SK-N-SH (cell line): Measurements from ENCODE around the gene MPPED2. TPM values are rescaled to one million over a fixed set of nuclear protein-coding genes. Genes with fewer than 3 reads are reported as not detected.

ENCODE experiments used
- CTCF ChIA-PET: fragments of 300-600, 350-600 bp; formaldehyde crosslinking; extraction: SDS; loops from one replicate; lab custom pipeline; 2021; lab: Yijun Ruan, JAX
- POLR2A ChIA-PET: fragments of 350-600 bp; sonication (Branson Sonifier 250); formaldehyde crosslinking; extraction: SDS; loops from one replicate; lab custom pipeline; 2020; ENCODE audit warnings: antibody characterized with exemption, inconsistent platforms; lab: Yijun Ruan, JAX
- DNase-seq: peaks from one replicate; pipeline ENCODE4 v3.0.0; 2012
- H2AFZ ChIP-seq: fragments of 200-600 bp; sonication (generic); 2 replicates; pipeline ENCODE4 v1.8.1; 2016; ENCODE audit warnings: antibody characterized with exemption, mild to moderate bottlenecking, low read depth
- H3F3A ChIP-seq: fragments of 200-600 bp; sonication (generic); replicated peaks from 2 replicates; pipeline ENCODE3; 2016; ENCODE audit warnings: antibody characterized with exemption, mild to moderate bottlenecking; ENCODE audit not compliant: insufficient read depth
- H3K27ac ChIP-seq, 2 experiments: fragments of 200-500 bp in 1 of 2; fragments of 200-600 bp in 1 of 2; sonication (Bioruptor generic) in 1 of 2; sonication (generic), shearing (Covaris generic) in 1 of 2; 2 replicates each; pipeline versions ENCODE4 v1.5.1 to v1.6.1; 2014 to 2016; ENCODE audit warnings: low read depth in 2 of 2, inconsistent platforms in 1 of 2, low read length in 1 of 2, mild to moderate bottlenecking in 1 of 2, mixed read lengths in 1 of 2
- H3K27me3 ChIP-seq: fragments of 200-600 bp; sonication (generic), shearing (Covaris generic); 2 replicates; pipeline ENCODE4 v1.6.1; 2016; ENCODE audit warnings: mixed run types; ENCODE audit not compliant: insufficient read depth
- H3K36me3 ChIP-seq, 2 experiments: fragments of 200-500 bp in 1 of 2; fragments of 200-600 bp in 1 of 2; sonication (Bioruptor generic) in 1 of 2; sonication (generic) in 1 of 2; replicated peaks in 1 of 2; 2 replicates each; pipeline versions ENCODE3 to v1.5.1; 2014 to 2016; ENCODE audit warnings: low read length in 1 of 2, mild to moderate bottlenecking in 1 of 2; ENCODE audit not compliant: insufficient read depth in 2 of 2, control insufficient read depth in 1 of 2
- H3K4me1 ChIP-seq, 2 experiments: fragments of 200-500 bp in 1 of 2; fragments of 200-600 bp in 1 of 2; sonication (Bioruptor generic) in 1 of 2; sonication (generic), shearing (Covaris generic) in 1 of 2; 2 replicates each; pipeline versions ENCODE4 v1.5.1 to v1.6.1; 2014 to 2016; ENCODE audit warnings: low read depth in 1 of 2, low read length in 1 of 2, mixed run types in 1 of 2; ENCODE audit not compliant: insufficient read depth in 2 of 2, control insufficient read depth in 1 of 2
- H3K4me2 ChIP-seq: fragments of 200-600 bp; sonication (generic), shearing (Covaris generic); 2 replicates; pipeline ENCODE4 v1.6.1; 2017; ENCODE audit warnings: mixed run types
- H3K4me3 ChIP-seq, 2 experiments: fragments of 200-500 bp in 1 of 2; fragments of 200-600 bp in 1 of 2; sonication (Bioruptor generic) in 1 of 2; sonication (generic), shearing (Covaris generic) in 1 of 2; 2 replicates each; pipeline versions ENCODE4 v1.5.1 to v1.8.1; 2014 to 2016; ENCODE audit warnings: low read depth in 2 of 2, inconsistent platforms in 1 of 2, low read length in 1 of 2, mild to moderate bottlenecking in 1 of 2, mixed read lengths in 1 of 2, moderate library complexity in 1 of 2
- H3K79me2 ChIP-seq: fragments of 200-600 bp; sonication (generic); 2 replicates; pipeline ENCODE4 v1.8.1; 2017; ENCODE audit warnings: mild to moderate bottlenecking; ENCODE audit not compliant: insufficient read depth
- H3K9ac ChIP-seq: fragments of 200-600 bp; sonication (generic); 2 replicates; pipeline ENCODE4 v1.6.1; 2017; ENCODE audit warnings: mixed run types
- H3K9me2 ChIP-seq: fragments of 200-600 bp; sonication (generic); 2 replicates; pipeline ENCODE4 v1.6.1; 2017; ENCODE audit warnings: mixed run types
- H3K9me3 ChIP-seq: fragments of 200-600 bp; sonication (generic); 2 replicates; pipeline ENCODE4 v1.6.1; 2017; ENCODE audit warnings: mixed run types, mild to moderate bottlenecking, moderate library complexity
- H4K20me1 ChIP-seq: fragments of 200-600 bp; sonication (generic); 2 replicates; pipeline ENCODE4 v1.6.1; 2017; ENCODE audit warnings: mild to moderate bottlenecking, mixed run types; ENCODE audit not compliant: insufficient read depth
- CHD2 ChIP-seq: fragments of 150-350 bp; IDR thresholded peaks from 2 replicates; pipeline ENCODE4 v1.6.1; 2018; ENCODE audit warnings: low read length; ENCODE audit not compliant: partially characterized antibody
- ELF1 ChIP-seq: IDR thresholded peaks from 2 replicates; pipeline ENCODE4 v1.4.0; 2012
- EP300 ChIP-seq, 2 experiments: IDR thresholded peaks; 2 replicates each; pipeline versions ENCODE4 v1.4.0 to v1.6.1; 2012; ENCODE audit warnings: borderline replicate concordance in 1 of 2, low read depth in 1 of 2, low read length in 1 of 2
- EZH2phosphoT487 ChIP-seq: fragments of 200-600 bp; sonication (generic); IDR thresholded peaks from 2 replicates; pipeline ENCODE4 v1.6.1; 2017; ENCODE audit warnings: low read depth, mixed run types, mild to moderate bottlenecking, antibody characterized with exemption, moderate library complexity, borderline replicate concordance
- FOXJ3 ChIP-seq: sonication (generic); formaldehyde crosslinking; IDR thresholded peaks from 2 replicates; pipeline ENCODE4 v1.5.1; 2020; ENCODE audit warnings: mild to moderate bottlenecking, missing genetic modification reagents
- JUND ChIP-seq: IDR thresholded peaks from 2 replicates; pipeline ENCODE4 v1.4.0; 2012
- MEF2A ChIP-seq: IDR thresholded peaks from 2 replicates; pipeline ENCODE4 v1.4.0; 2012; ENCODE audit warnings: low read depth, borderline replicate concordance
- NFIC ChIP-seq: IDR thresholded peaks from 2 replicates; pipeline ENCODE4 v1.4.0; 2012; ENCODE audit warnings: borderline replicate concordance
- NRF1 ChIP-seq: IDR thresholded peaks from 2 replicates; pipeline ENCODE4 v1.6.1; 2012; ENCODE audit warnings: low read depth, mild to moderate bottlenecking, low read length
- PBX3 ChIP-seq: IDR thresholded peaks from 2 replicates; pipeline ENCODE4; 2012
- RCOR1 ChIP-seq: fragments of 150-350 bp; IDR thresholded peaks from 2 replicates; pipeline ENCODE4 v1.6.1; 2017; ENCODE audit warnings: antibody characterized with exemption, low read length
- RFX5 ChIP-seq: IDR thresholded peaks from 2 replicates; pipeline ENCODE4 v1.6.1; 2012; ENCODE audit warnings: mild to moderate bottlenecking, improper control_type of control experiment, low read length
- RXRA ChIP-seq: IDR thresholded peaks from 2 replicates; pipeline ENCODE4 v1.4.0; 2012; ENCODE audit warnings: low read depth, mild to moderate bottlenecking, borderline replicate concordance
- SIN3A ChIP-seq: IDR thresholded peaks from 2 replicates; pipeline ENCODE4 v1.6.1; 2012; ENCODE audit warnings: low read depth, mild to moderate bottlenecking, low read length, moderate library complexity, borderline replicate concordance
- SMC3 ChIP-seq: IDR thresholded peaks from 2 replicates; pipeline ENCODE4 v1.6.1; 2012; ENCODE audit warnings: low read depth, low read length, improper control_type of control experiment
- TCF12 ChIP-seq: IDR thresholded peaks from 2 replicates; pipeline ENCODE4 v1.4.0; 2012
- TEAD4 ChIP-seq: IDR thresholded peaks from 2 replicates; pipeline ENCODE4 v1.4.0; 2012; ENCODE audit warnings: mild to moderate bottlenecking, borderline replicate concordance; ENCODE audit not compliant: insufficient read depth
- USF1 ChIP-seq: IDR thresholded peaks from 2 replicates; pipeline ENCODE4 v1.4.0; 2012; ENCODE audit warnings: low read depth, borderline replicate concordance
- YY1 ChIP-seq: IDR thresholded peaks from 2 replicates; pipeline ENCODE4 v1.4.0; 2012; ENCODE audit warnings: low read depth, mild to moderate bottlenecking
- ZBTB33 ChIP-seq: IDR thresholded peaks from 2 replicates; pipeline ENCODE4 v1.4.0; 2012; ENCODE audit warnings: low read depth, borderline replicate concordance
- WGBS: methylation state at CpG from one replicate; pipeline ENCODE4 v1.1.6; 2017; ENCODE audit warnings: low lambda C conversion rate; 5-methylcytosine and 5-hydroxymethylcytosine counted together
- polyA plus RNA-seq, 3 experiments: library from polyadenylated mRNA; depleted of rRNA; stranded (reverse); fragments of >200 nt; gene quantifications; 2 replicates each; pipeline ENCODE4 v1.2.3, GENCODE V29; 2012
- TF ChIP-seq, protein P1 (sequence below): IDR thresholded peaks from 2 replicates; pipeline ENCODE4 v1.4.0; 2012; ENCODE audit warnings: low read depth

Gene MPPED2
- polyA plus RNA-seq, 1 of the 3 experiments (the other 2 are of a cell fraction), result 0.05 TPM

DNA sequence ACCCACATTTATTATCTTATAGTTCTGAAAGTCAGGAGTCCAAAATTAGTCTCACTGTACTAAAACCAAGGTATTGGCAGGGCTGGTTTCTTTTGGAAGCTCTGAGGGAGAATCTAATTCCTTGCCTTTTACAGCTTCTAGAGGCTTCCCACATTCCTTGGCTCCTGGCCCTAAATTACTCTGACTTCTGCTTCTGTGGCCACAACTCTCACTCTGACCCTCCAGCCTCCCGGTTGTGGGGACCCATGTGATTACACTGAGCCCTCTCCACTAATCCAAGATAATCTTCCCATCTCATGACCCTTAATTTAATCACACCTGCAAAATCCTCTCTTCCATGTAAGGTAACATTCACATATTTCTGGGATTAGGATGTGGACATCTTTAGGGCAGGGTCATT, 152.3 kb downstream of the MPPED2 start (continued):
- TF ChIP-seq RCOR1 (no peak), YY1 (no peak), ELF1 (no peak), PBX3 (no peak)
- TF ChIP-seq, all 33 proteins: peak for 0

DNA sequence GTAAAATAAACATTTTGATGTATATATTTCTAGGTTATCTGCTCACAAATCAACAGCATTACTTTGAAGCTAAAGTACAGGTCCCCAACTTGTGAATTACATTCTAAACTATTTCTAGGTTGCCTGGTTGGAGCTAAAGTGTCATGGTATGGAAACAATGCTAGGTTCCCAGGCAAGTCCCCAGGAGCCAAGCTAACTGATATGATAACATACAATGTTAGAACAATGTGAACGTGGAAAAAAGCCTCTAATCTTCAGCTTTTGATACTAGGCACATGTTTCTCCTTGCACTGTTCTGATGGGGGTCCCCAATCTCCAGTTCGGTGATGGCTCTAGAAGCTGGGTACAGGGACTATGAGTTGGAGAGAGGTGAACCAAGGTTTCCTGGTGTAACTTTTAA, 153.4 kb downstream of the MPPED2 start:
- no peak overlapping the region for H2AFZ ChIP-seq
- no peak for DNase-seq
- no peaks in the 10 kb centered on the region for H3K9me3 ChIP-seq
- no peaks in the 10 kb centered on the region for H3K36me3 ChIP-seq
- no peak overlapping the region for H3K4me3 ChIP-seq
- H4K20me1 ChIP-seq, result no peaks in the 10 kb centered on the region
- ChIA-PET POLR2A (no interaction called here), CTCF (no interaction called here)
- no peaks in the 10 kb centered on the region for H3K9me2 ChIP-seq
- TF ChIP-seq SMC3, result no peak
- no peak for TF ChIP-seq NRF1
- TF ChIP-seq ZBTB33, result no peak
- H3K4me2 ChIP-seq, result no peak overlapping the region
- H3K9ac ChIP-seq, result no peak overlapping the region
- no peaks in the 10 kb centered on the region for H3F3A ChIP-seq
- no peaks in the 10 kb centered on the region for H3K27me3 ChIP-seq
- H3K4me1 ChIP-seq, result peaks cover 0 to 9% of the 10 kb centered on the region in 2 experiments; a peak in 2 of 4 replicates
- WGBS, result 18% methylated on average over 2 of the region's 2 CpGs
- no peaks in the 10 kb centered on the region for H3K79me2 ChIP-seq
- no peak overlapping the region for H3K27ac ChIP-seq

GRCh38 chr11:30432178-30432577, 154.0 kb downstream of the MPPED2 start:
- H3K9ac ChIP-seq, result no peak overlapping the region
- DNase-seq, result no peak
- no peaks in the 10 kb centered on the region for H4K20me1 ChIP-seq
- no peak overlapping the region for H2AFZ ChIP-seq
- CTCF ChIA-PET, result interaction anchor here (0.6 kb wide), 1 partner anchor 293 kb away, joined by 4 read pairs; no protein-coding TSS in a partner anchor
- no peak overlapping the region for H3K4me3 ChIP-seq
- H3K4me2 ChIP-seq, result no peak overlapping the region
- H3K9me3 ChIP-seq, result no peaks in the 10 kb centered on the region
- no peaks in the 10 kb centered on the region for H3K79me2 ChIP-seq
- H3F3A ChIP-seq, result no peaks in the 10 kb centered on the region
- no peaks in the 10 kb centered on the region for H3K9me2 ChIP-seq
- POLR2A ChIA-PET, result no interaction called here
- H3K27me3 ChIP-seq, result no peaks in the 10 kb centered on the region
- H3K36me3 ChIP-seq, result no peaks in the 10 kb centered on the region
- H3K27ac ChIP-seq, result no peak overlapping the region
- WGBS, result 45% methylated on average over 1 of the region's 1 CpG
- peaks cover 0 to 9% of the 10 kb centered on the region in 2 experiments; a peak in 2 of 4 replicates for H3K4me1 ChIP-seq
- TF ChIP-seq USF1 (no peak), TEAD4 (no peak), CHD2 (no peak), JUND (no peak), PBX3 (no peak), RFX5 (no peak), EZH2phosphoT487 (no peak), EP300 (IDR thresholded peaks at IDR 0.05; ENCODE audit: borderline replicate concordance in 1 of 2, low read depth in 1 of 2, low read length in 1 of 2) (no peak), NFIC (no peak), SIN3A (no peak), TCF12 (no peak), YY1 (no peak), ELF1 (no peak), FOXJ3 (no peak), MEF2A (no peak), RXRA (no peak)
- TF ChIP-seq, protein P1, sequence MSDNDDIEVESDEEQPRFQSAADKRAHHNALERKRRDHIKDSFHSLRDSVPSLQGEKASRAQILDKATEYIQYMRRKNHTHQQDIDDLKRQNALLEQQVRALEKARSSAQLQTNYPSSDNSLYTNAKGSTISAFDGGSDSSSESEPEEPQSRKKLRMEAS, result no peak
